ENCODE measurements around the gene CEP250. TPM values are rescaled to one million over a fixed set of nuclear protein-coding genes. Genes with fewer than 3 reads are reported as not detected.
"Not testable (repeated sequence)": the region's sequence is repeated elsewhere in the genome, so short reads cannot be mapped to it uniquely, and the experiment has no call there.

CEP250 gene
- total RNA-seq, 2 experiments from 2014 or later: 82.9 to 84.5 TPM

GRCh38 chr20:35506179-35506578, 50.8 kb downstream of the CEP250 start:
- Mint-ChIP-seq H3K4me3 (peak overlapping the region; percentile 54), H3K27ac (peak overlapping the region; percentile 83), H3K4me1 (peaks cover 36% of the 10 kb centered on the region), H3K9me3 (no peaks in the 10 kb centered on the region), H3K27me3 (no peaks in the 10 kb centered on the region), H3K36me3 (peaks cover 45% of the 10 kb centered on the region)
- DNase-seq (no peak), ATAC-seq (ENCODE audit: low read depth) (peak; percentile 55)
- POLR2A ChIA-PET: interaction anchor here (0.6 kb wide), 1 partner anchor 11 kb away, joined by 3 read pairs; no protein-coding TSS in a partner anchor

DNA sequence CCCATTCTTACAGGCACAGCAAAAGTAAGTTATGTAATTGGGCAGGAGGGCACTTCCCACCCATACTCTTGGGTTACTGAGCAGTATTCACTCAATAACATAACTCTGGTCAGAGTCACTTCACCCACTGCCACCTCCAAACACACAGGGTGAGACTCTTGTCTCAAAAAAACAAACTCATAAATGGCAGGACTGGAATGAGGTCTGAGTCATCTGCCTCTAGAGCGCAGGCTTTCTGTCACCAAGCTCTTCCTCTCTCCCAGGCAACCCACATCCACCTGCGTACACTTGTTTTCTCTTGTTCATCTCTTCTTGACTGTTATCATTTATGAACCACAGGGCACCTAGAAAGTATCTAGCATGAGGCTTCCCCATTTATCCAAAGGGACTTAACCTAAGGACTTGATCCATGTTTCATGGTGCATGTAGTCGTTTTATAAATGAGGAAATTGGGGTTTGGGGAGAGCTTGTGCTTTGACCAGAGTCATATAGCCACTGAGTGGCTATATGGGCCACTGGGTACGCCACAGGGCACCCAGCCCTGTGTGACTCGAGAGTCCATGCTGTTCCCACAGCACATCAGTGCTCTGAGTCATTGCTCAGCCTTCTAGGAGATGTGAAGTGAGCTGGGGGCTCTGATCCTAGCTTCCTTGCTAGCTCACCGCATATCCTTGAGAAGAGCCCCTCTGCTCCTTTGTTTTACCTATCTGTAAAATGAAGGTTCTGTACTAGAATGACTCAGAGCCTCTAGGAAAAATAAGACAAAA, 51.7 kb downstream of the CEP250 start:
- peak overlapping the region; percentile 21 for H3K4me3 Mint-ChIP-seq
- no peaks in the 10 kb centered on the region for H3K9me3 Mint-ChIP-seq
- H3K36me3 Mint-ChIP-seq: peaks cover 41% of the 10 kb centered on the region
- H3K4me1 Mint-ChIP-seq: peaks cover 36% of the 10 kb centered on the region
- DNase-seq (no peak), ATAC-seq (ENCODE audit: low read depth) (peak; percentile 72)
- POLR2A ChIA-PET: interaction anchor here (0.6 to 1.4 kb wide), 2 partner anchors 17 to 98 kb away, joined by 3 to 9 read pairs; no protein-coding TSS in a partner anchor
- no peaks in the 10 kb centered on the region for H3K27me3 Mint-ChIP-seq
- peak overlapping the region; percentile 83 for H3K27ac Mint-ChIP-seq

DNA sequence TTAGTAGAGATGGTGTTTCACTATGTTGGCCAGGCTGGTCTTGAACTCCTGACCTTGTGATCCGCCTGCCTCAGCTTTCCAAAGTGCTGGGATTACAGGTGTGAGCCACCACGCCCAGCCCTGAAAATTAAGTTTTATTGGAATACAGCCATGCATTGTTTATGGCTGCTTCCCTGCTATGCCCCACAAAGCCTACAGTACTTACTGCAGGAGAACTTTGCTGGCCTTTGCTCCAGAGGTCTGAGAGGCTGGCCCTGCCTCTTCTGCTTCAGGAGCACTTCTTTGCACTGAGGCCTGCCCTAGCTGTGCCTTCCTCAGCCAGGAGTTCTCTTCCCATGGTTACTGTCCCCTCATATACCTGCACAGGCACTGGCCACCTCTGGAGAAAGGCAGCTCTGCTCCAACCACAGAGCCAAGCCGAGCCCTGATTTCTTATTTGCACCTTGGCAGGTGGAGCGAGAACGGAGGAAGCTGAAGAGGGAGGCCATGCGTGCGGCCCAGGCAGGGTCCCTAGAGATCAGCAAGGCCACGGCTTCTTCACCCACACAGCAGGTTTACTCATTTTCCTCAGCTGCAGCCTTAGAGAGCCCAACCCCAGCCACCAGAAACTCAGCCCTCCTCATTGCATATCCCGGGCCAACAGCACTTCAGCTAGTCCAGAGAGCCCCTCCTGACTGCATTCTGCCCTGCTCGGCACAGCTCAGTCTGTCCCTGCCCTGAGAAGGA, 53.3 kb downstream of the CEP250 start:
- Mint-ChIP-seq H3K27ac (peak overlapping the region; percentile 28), H3K9me3 (no peaks in the 10 kb centered on the region), H3K4me3 (no peak overlapping the region), H3K27me3 (no peaks in the 10 kb centered on the region), H3K4me1 (peaks cover 31% of the 10 kb centered on the region), H3K36me3 (peaks cover 27% of the 10 kb centered on the region)
- ATAC-seq (ENCODE audit: low read depth) (no peak), DNase-seq (no peak)
- POLR2A ChIA-PET: interaction anchor here (0.6 kb wide), 2 partner anchors 200 to 815 kb away, joined by 3 read pairs; no protein-coding TSS in a partner anchor

GRCh38 chr20:35510951-35511735, 55.7 kb downstream of the CEP250 start:
- Mint-ChIP-seq H3K36me3 (peaks cover 10% of the 10 kb centered on the region), H3K4me1 (peaks cover 14% of the 10 kb centered on the region), H3K4me3 (no peak overlapping the region), H3K27me3 (no peaks in the 10 kb centered on the region), H3K27ac (no peak overlapping the region), H3K9me3 (no peaks in the 10 kb centered on the region)
- ATAC-seq (ENCODE audit: low read depth) (no peak), DNase-seq (no peak)
- POLR2A ChIA-PET: interaction anchor here (1.4 kb wide), 1 partner anchor 20 kb away, joined by 3 read pairs; no protein-coding TSS in a partner anchor

- H3K4me1 Mint-ChIP-seq: peaks cover 7% of the 10 kb centered on the region
- H3K4me3 Mint-ChIP-seq: no peak overlapping the region
- H3K9me3 Mint-ChIP-seq: no peaks in the 10 kb centered on the region
- H3K36me3 Mint-ChIP-seq: peaks cover 8% of the 10 kb centered on the region
- peak overlapping the region; percentile 31 for H3K27ac Mint-ChIP-seq
- DNase-seq: no peak
- no peak for ATAC-seq (ENCODE audit: low read depth)
- H3K27me3 Mint-ChIP-seq: no peaks in the 10 kb centered on the region
- POLR2A ChIA-PET: interaction anchor here (1.4 kb wide), 1 partner anchor 21 kb away, joined by 3 read pairs; no protein-coding TSS in a partner anchor
Observed at GRCh38 chr20:35511814-35512420, 56.5 kb downstream of the CEP250 start.

GRCh38 chr20:35514371-35514932, 59.1 kb downstream of the CEP250 start:
- Mint-ChIP-seq H3K27ac (no peak overlapping the region), H3K4me1 (no peaks in the 10 kb centered on the region), H3K36me3 (peaks cover 3% of the 10 kb centered on the region), H3K4me3 (no peak overlapping the region), H3K27me3 (no peaks in the 10 kb centered on the region), H3K9me3 (no peaks in the 10 kb centered on the region)
- no peak for DNase-seq
- ATAC-seq (ENCODE audit: low read depth): no peak
- POLR2A ChIA-PET: no interaction called here

- DNase-seq: no peak
- no peak overlapping the region for H3K27ac Mint-ChIP-seq
- H3K9me3 Mint-ChIP-seq: no peaks in the 10 kb centered on the region
- H3K27me3 Mint-ChIP-seq: no peaks in the 10 kb centered on the region
- no peak for ATAC-seq (ENCODE audit: low read depth)
- no peak overlapping the region for H3K4me3 Mint-ChIP-seq
- POLR2A ChIA-PET: interaction anchor here (1.0 kb wide), 1 partner anchor 227 kb away, joined by 3 read pairs; the partner anchor contains the start of gene RBM39
- no peaks in the 10 kb centered on the region for H3K4me1 Mint-ChIP-seq
- peaks cover 2% of the 10 kb centered on the region for H3K36me3 Mint-ChIP-seq
Observed at GRCh38 chr20:35515341-35515740, 59.9 kb downstream of the CEP250 start.

DNA sequence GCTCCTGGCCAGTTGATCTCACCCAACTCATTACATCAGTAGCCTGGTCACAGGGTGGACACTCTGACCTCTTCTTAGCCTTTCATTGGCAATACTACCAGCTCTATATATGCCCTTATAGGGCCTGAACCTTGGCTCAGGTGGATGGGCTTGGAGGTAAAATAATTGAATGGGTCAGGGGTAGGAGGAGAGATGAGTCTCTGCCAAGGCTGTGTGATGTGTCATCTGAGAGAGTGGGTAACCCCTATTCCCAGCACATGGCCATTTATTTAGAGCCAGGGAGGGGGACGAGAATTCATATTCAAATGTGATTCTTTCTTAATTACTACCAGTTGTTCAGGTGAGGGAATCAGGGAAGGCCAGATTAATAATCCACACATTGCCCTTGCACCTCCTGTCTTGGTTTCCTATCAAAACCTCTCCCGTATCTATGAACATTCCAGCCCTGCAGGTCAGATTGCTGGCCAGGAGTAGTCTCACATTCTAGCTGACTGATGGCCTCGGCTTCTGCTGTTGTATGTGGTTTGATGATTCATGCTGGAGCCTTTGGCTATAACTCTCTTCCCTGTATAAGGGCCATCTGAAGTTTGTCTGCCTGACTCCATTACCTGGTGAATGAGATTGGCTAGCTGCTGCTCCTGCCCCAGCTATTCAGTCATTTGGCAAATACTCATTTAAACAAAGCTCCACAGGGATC, 60.7 kb downstream of the CEP250 start:
- peaks cover 2% of the 10 kb centered on the region for H3K36me3 Mint-ChIP-seq
- ATAC-seq (ENCODE audit: low read depth): no peak
- no peak overlapping the region for H3K27ac Mint-ChIP-seq
- no peaks in the 10 kb centered on the region for H3K27me3 Mint-ChIP-seq
- no peak overlapping the region for H3K4me3 Mint-ChIP-seq
- DNase-seq: no peak
- POLR2A ChIA-PET: interaction anchor here (1.0 kb wide), 1 partner anchor 226 kb away, joined by 3 read pairs; the partner anchor contains the start of gene RBM39
- no peaks in the 10 kb centered on the region for H3K9me3 Mint-ChIP-seq
- H3K4me1 Mint-ChIP-seq: no peaks in the 10 kb centered on the region

- Mint-ChIP-seq H3K27ac (no peak overlapping the region), H3K27me3 (no peaks in the 10 kb centered on the region), H3K4me3 (no peak overlapping the region), H3K9me3 (no peaks in the 10 kb centered on the region), H3K36me3 (peaks cover 2% of the 10 kb centered on the region), H3K4me1 (no peaks in the 10 kb centered on the region)
- POLR2A ChIA-PET: interaction anchor here (0.7 kb wide), 1 partner anchor 11 kb away, joined by 3 read pairs; no protein-coding TSS in a partner anchor
- ATAC-seq (ENCODE audit: low read depth) (no peak), DNase-seq (no peak)
Observed at GRCh38 chr20:35517125-35517524, 61.7 kb downstream of the CEP250 start.

DNA sequence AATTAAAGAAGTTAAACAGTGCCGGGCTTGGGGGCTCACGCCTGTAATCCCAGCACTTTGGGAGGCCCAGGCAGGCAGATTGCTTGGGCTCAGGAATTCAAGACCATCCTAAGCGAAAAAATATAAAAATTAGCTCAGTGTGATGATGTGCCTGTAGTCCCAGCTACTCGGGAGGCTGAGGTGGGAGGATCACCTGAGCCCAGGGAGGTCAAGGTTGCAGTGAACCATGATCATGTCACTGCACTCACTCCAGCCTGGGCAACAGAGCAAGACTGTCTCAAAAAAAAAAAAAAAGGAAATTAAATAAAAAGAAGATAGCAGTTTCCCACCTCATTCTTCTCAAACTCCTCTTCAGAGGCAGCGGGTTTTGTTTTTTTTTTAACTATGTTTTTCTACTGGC, 62.4 kb downstream of the CEP250 start:
- H3K4me1 Mint-ChIP-seq; H3K27me3 Mint-ChIP-seq; DNase-seq; H3K9me3 Mint-ChIP-seq; H3K4me3 Mint-ChIP-seq; ATAC-seq (ENCODE audit: low read depth); H3K36me3 Mint-ChIP-seq; H3K27ac Mint-ChIP-seq: not testable (repeated sequence)
- POLR2A ChIA-PET: interaction anchor here (0.7 kb wide), 1 partner anchor 12 kb away, joined by 3 read pairs; no protein-coding TSS in a partner anchor

DNA sequence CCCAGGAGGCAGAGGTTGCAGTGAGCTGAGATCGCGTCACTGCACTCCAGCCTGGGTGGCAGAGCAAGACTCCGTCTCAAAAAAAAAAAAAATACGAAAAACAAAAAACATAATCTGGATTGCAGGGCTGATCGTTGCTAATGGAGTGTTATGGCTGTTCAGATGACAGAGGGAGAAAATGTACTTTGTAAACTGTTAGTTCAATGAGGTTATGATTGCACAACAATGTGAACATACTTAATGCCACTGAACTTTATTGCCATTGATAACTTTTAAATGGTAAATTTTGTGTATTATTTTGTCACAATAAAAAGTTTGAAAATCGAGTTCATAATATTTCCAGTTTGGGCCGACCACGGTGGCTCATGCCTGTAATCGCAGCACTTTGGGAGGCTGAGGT, 63.6 kb downstream of the CEP250 start:
- POLR2A ChIA-PET: interaction anchor here (0.7 kb wide), 1 partner anchor 197 kb away, joined by 6 read pairs; no protein-coding TSS in a partner anchor
- H3K4me3 Mint-ChIP-seq: no peak overlapping the region
- H3K9me3 Mint-ChIP-seq: no peaks in the 10 kb centered on the region
- no peak overlapping the region for H3K27ac Mint-ChIP-seq
- DNase-seq (no peak), ATAC-seq (ENCODE audit: low read depth) (no peak)
- H3K36me3 Mint-ChIP-seq: no peaks in the 10 kb centered on the region
- H3K27me3 Mint-ChIP-seq: no peaks in the 10 kb centered on the region
- H3K4me1 Mint-ChIP-seq: no peaks in the 10 kb centered on the region

DNA sequence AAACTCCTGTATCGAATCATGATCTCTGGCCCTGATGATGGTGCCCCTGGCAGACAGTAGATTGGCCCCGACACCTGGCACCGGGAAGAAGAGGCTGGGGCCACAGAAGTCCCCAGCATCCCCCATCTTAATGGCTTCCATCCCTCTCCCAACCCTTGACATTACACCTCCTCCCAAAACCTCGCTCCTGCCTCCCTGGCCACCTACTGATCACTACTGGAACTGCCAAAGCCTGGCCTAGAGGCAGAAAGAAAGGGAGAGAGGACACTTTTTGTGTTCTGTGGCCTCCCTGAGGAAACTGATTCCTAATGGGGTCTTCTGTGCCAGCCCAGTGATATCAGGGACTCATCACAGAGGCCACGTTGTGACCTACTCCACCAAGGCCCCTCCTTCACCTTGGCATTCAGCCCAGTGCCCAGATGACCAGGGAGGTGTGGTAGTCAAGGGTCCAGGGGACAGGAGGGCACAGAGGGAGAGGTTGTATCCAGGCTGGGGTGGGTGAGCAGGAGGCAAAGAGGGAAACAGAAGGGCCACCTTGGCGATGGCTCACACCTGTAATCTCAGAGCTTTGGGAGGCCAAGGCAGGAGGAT, 68.0 kb downstream of the CEP250 start:
- peaks cover 5% of the 10 kb centered on the region for H3K4me1 Mint-ChIP-seq
- no peak overlapping the region for H3K4me3 Mint-ChIP-seq
- POLR2A ChIA-PET: no interaction called here
- no peaks in the 10 kb centered on the region for H3K9me3 Mint-ChIP-seq
- peaks cover 1% of the 10 kb centered on the region for H3K36me3 Mint-ChIP-seq
- ATAC-seq (ENCODE audit: low read depth): no peak
- no peaks in the 10 kb centered on the region for H3K27me3 Mint-ChIP-seq
- no peak overlapping the region for H3K27ac Mint-ChIP-seq
- no peak for DNase-seq
